ENCODE measurements around the gene NPDC1. TPM values are rescaled to one million over a fixed set of nuclear protein-coding genes. Genes with fewer than 3 reads are reported as not detected.
"Not testable (repeated sequence)": the region's sequence is repeated elsewhere in the genome, so short reads cannot be mapped to it uniquely, and the experiment has no call there.

NPDC1 gene
- total and polyA plus RNA-seq, 4 experiments from 2014 or later, result 20.7 to 32.2 (median 22.1) TPM

GRCh38 chr9:137034039-137034708 lies 11.8 kb downstream of the NPDC1 start:
- Histone ChIP-seq H3K36me3 (ENCODE audit: insufficient read depth, low read length) (no peaks in the 10 kb centered on the region), H3K4me1 (ENCODE audit: insufficient read depth, low read length) (peaks cover 60% of the 10 kb centered on the region), H3K4me3 (ENCODE audit: low read length in 2 of 2) (peak overlapping the region; percentile 34 to 42), H3K27me3 (ENCODE audit: insufficient read depth, low read length) (no peaks in the 10 kb centered on the region), H3K27ac (ENCODE audit: low read depth, low read length) (peak overlapping the region; percentile 60), H3K9me3 (ENCODE audit: control insufficient read depth in 1 of 2, low read length in 2 of 2) (no peaks in the 10 kb centered on the region)
- POLR2A ChIA-PET (ENCODE audit: partially characterized antibody), result interaction anchor here (0.8 to 2.6 kb wide), 26 partner anchors 8 to 246 kb away, joined by 3 to 25 read pairs (median 6); partner anchors contain the start of genes ANAPC2, CLIC3, FBXW5 and MAN1B1
- H3K9me3 Mint-ChIP-seq, result no peaks in the 10 kb centered on the region
- peaks cover 0 to 6% of the 10 kb centered on the region in 2 donors for H3K36me3 Mint-ChIP-seq
- no peaks in the 10 kb centered on the region for H3K27me3 Mint-ChIP-seq
- peak overlapping the region; percentile 74 to 95 (median 80) for H3K4me3 Mint-ChIP-seq
- peaks cover 25 to 54% (median 39%) of the 10 kb centered on the region in 4 donors for H3K4me1 Mint-ChIP-seq
- CTCF ChIA-PET (ENCODE audit: partially characterized antibody), result interaction anchor here (0.6 to 4.3 kb wide), 35 partner anchors 9 to 516 kb away, joined by 3 to 84 read pairs (median 8); partner anchors contain the start of genes AJM1, C8G, CLIC3 and FBXW5
- peak overlapping the region; percentile 80 to 93 (median 86) for H3K27ac Mint-ChIP-seq
- intact Hi-C loops (cut with micrococcal nuclease), result no loop called here
- no peak for DNase-seq

GRCh38 chr9:137033481-137033880 lies 12.5 kb downstream of the NPDC1 start:
- H3K9me3 Mint-ChIP-seq; DNase-seq; H3K27me3 Mint-ChIP-seq; H3K36me3 Mint-ChIP-seq; H3K4me3 ChIP-seq (ENCODE audit: low read length in 2 of 2); H3K9me3 ChIP-seq (ENCODE audit: control insufficient read depth in 1 of 2, low read length in 2 of 2); H3K27me3 ChIP-seq (ENCODE audit: insufficient read depth, low read length); H3K36me3 ChIP-seq (ENCODE audit: insufficient read depth, low read length); intact Hi-C loops (cut with micrococcal nuclease): not testable (repeated sequence)
- Mint-ChIP-seq H3K27ac (peak overlapping the region; percentile 66 to 93 (median 79)), H3K4me1 (peaks cover 25 to 58% (median 42%) of the 10 kb centered on the region in 4 donors), H3K4me3 (peak overlapping the region in 6 of 8 donors; percentile 15 to 95 (median 76))
- Histone ChIP-seq H3K4me1 (ENCODE audit: insufficient read depth, low read length) (peaks cover 67% of the 10 kb centered on the region), H3K27ac (ENCODE audit: low read depth, low read length) (peak overlapping the region; percentile 15)
- ChIA-PET CTCF (ENCODE audit: partially characterized antibody) (interaction anchor here (0.9 to 4.3 kb wide), 7 partner anchors 8 to 264 kb away, joined by 3 to 84 read pairs (median 27); partner anchors contain the start of genes AJM1 and NPDC1), POLR2A (ENCODE audit: partially characterized antibody) (interaction anchor here (0.8 to 2.5 kb wide), 3 partner anchors 53 to 226 kb away, joined by 3 to 17 read pairs (median 15); partner anchors contain the start of genes MAN1B1 and RABL6)

- Mint-ChIP-seq H3K36me3 (peaks cover 0 to 6% of the 10 kb centered on the region in 2 donors), H3K4me3 (peak overlapping the region in 7 of 8 donors; percentile 42 to 96 (median 79)), H3K27me3 (no peaks in the 10 kb centered on the region), H3K9me3 (no peaks in the 10 kb centered on the region), H3K27ac (peak overlapping the region; percentile 23 to 93 (median 73)), H3K4me1 (peaks cover 25 to 58% (median 42%) of the 10 kb centered on the region in 4 donors)
- H3K9me3 ChIP-seq (ENCODE audit: control insufficient read depth in 1 of 2, low read length in 2 of 2), result no peaks in the 10 kb centered on the region
- peak overlapping the region; percentile 53 for H3K27ac ChIP-seq (ENCODE audit: low read depth, low read length)
- intact Hi-C loops (cut with micrococcal nuclease), result no loop called here
- POLR2A ChIA-PET (ENCODE audit: partially characterized antibody), result interaction anchor here (1.0 to 1.4 kb wide), 3 partner anchors 32 to 225 kb away, joined by 3 to 6 read pairs (median 3); partner anchors contain the start of genes MAN1B1 and RABL6
- CTCF ChIA-PET (ENCODE audit: partially characterized antibody), result interaction anchor here (0.9 to 4.4 kb wide), 4 partner anchors 14 to 263 kb away, joined by 3 to 51 read pairs (median 18); partner anchors contain the start of gene NPDC1
- no peak for DNase-seq
- peaks cover 67% of the 10 kb centered on the region for H3K4me1 ChIP-seq (ENCODE audit: insufficient read depth, low read length)
- H3K36me3 ChIP-seq (ENCODE audit: insufficient read depth, low read length), result no peaks in the 10 kb centered on the region
- H3K27me3 ChIP-seq (ENCODE audit: insufficient read depth, low read length), result no peaks in the 10 kb centered on the region
- H3K4me3 ChIP-seq (ENCODE audit: low read length in 2 of 2), result no peak overlapping the region
Measured at GRCh38 chr9:137032858-137033257, 13.1 kb downstream of the NPDC1 start.

DNA sequence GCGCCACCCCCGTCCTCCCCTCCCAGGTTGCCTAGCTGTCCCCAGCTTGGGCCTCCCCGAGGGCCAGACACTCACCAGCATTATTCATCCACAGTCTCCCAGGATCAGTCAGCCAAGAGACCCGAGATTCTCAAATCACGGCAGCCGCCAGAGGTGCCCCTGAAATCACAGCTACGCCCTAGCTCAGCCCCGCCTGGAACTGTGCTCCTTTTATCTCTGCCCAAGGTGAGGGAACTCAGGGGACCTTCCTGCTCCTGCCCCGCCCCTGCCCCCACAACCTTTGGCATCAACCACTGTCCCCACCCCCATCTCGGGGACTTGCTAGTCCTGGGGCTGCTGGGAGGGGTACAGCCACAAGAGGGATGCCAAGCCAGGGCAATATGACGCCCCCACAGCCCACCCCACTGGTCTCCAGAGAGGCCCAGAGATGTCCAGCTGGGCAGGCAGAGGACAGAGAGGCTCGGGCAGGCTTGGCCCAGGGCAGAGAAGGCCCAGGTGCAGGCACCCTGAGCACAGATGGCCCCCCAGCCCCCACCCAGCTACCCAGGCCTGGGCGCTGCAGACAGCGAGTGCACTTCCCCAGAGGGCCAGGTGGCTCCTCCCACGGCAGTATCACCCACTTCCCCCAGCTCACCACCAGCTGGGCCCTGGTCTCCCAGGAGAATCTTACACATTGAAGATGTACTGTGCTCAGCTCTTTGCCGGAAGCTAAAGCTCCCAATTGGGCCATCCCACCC lies 13.9 kb downstream of the NPDC1 start, which contains the start of gene FUT7:
TSS of gene FUT7 (minus strand) at position 185 of the 737 bp plus-strand sequence. CDS start at position 88, 97 bp downstream.
- Mint-ChIP-seq H3K4me1 (peaks cover 27 to 62% (median 44%) of the 10 kb centered on the region in 4 donors), H3K27me3 (no peaks in the 10 kb centered on the region)

DNA sequence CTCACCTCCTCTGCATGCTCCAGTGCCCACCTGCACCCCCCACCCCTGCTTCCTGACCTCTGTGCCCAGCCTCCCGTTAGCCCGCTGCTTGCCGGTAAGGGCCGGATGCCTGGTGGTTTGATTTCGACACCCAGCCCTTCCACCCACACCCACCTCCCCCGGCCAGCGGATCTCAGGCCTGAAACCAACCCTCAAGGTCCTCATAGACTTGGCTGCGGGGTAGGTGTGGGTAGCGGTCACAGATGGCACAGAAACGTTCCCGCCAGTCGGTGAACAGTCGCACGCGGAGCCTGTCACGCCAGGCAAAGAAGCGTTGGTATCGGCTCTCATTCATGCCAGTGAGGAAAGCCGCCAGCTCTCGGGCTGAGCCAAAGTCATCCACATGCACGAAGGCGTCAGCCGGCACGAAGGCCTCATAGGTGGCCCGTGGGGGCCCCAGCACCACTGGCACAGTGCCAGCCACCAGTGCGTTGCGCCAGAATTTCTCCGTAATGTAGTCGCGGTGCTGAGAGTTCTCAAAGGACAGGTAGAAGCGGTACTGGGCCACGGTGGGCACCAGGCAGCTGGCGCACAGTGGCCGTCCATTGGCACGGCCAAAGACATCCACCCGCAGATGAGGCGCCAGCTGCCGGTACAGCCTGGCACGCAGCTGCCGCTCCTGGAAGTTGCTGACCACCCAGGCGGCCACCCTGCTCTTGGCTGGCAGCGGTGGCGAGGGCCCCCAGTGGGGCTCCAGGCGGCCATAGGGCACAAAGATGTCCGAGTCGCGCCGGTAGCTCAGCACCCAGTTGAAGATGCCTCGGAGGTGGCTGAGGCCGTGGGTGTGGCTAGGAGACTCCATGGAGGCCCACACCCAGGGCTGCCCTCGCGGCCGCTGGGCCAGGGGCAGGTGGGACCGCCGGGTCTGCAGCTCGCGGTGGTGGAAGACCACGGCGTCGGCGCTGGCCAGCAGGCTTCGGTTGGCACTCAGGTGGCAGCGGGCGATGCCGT lies 15.1 kb downstream of the NPDC1 start:
- peaks cover 85% of the 10 kb centered on the region for H3K4me1 ChIP-seq (ENCODE audit: insufficient read depth, low read length)
- DNase-seq, result peak in 3 of 5 donors; percentile 32 to 45 (median 38)
- CTCF ChIA-PET (ENCODE audit: partially characterized antibody), result interaction anchor here (0.5 to 4.4 kb wide), 23 partner anchors 9 to 253 kb away, joined by 3 to 51 read pairs (median 6); partner anchors contain the start of genes AJM1, MAN1B1, NPDC1 and PAXX
- H3K4me3 ChIP-seq (ENCODE audit: low read length in 2 of 2), result peak overlapping the region; percentile 65 to 75
- Mint-ChIP-seq H3K9me3 (no peaks in the 10 kb centered on the region), H3K36me3 (peaks cover 0 to 6% of the 10 kb centered on the region in 2 donors), H3K4me1 (peaks cover 27 to 70% (median 47%) of the 10 kb centered on the region in 4 donors), H3K27me3 (no peaks in the 10 kb centered on the region), H3K4me3 (peak overlapping the region; percentile 87 to 96 (median 91)), H3K27ac (peak overlapping the region; percentile 74 to 92 (median 91))
- no peaks in the 10 kb centered on the region for H3K27me3 ChIP-seq (ENCODE audit: insufficient read depth, low read length)
- peak overlapping the region; percentile 53 for H3K27ac ChIP-seq (ENCODE audit: low read depth, low read length)
- POLR2A ChIA-PET (ENCODE audit: partially characterized antibody), result interaction anchor here (1.1 to 8.2 kb wide), 11 partner anchors 30 to 240 kb away, joined by 3 to 52 read pairs (median 4); partner anchors contain the start of genes CLIC3, EDF1, MAN1B1 and PAXX
- intact Hi-C loops (cut with micrococcal nuclease), result no loop called here
- H3K9me3 ChIP-seq (ENCODE audit: control insufficient read depth in 1 of 2, low read length in 2 of 2), result no peaks in the 10 kb centered on the region
- no peaks in the 10 kb centered on the region for H3K36me3 ChIP-seq (ENCODE audit: insufficient read depth, low read length)

More for the DNA sequence above, 13.9 kb downstream of the NPDC1 start, which contains the start of gene FUT7:
- Histone ChIP-seq H3K27ac (ENCODE audit: low read depth, low read length) (peak within 1 kb of the TSS; percentile 53), H3K4me1 (ENCODE audit: insufficient read depth, low read length) (peaks cover 73% of the 10 kb centered on the region), H3K9me3 (ENCODE audit: control insufficient read depth in 1 of 2, low read length in 2 of 2) (no peaks in the 10 kb centered on the region), H3K27me3 (ENCODE audit: insufficient read depth, low read length) (no peaks in the 10 kb centered on the region), H3K36me3 (ENCODE audit: insufficient read depth, low read length) (no peaks in the 10 kb centered on the region), H3K4me3 (ENCODE audit: low read length in 2 of 2) (peak within 1 kb of the TSS in 1 of 2 donors; percentile 75)
- peak in 4 of 5 donors; percentile 31 to 71 (median 40) for DNase-seq
- Mint-ChIP-seq H3K27ac (peak within 1 kb of the TSS; percentile 88 to 94 (median 92)), H3K4me3 (peak within 1 kb of the TSS; percentile 87 to 96 (median 92)), H3K9me3 (no peaks in the 10 kb centered on the region), H3K36me3 (peaks cover 0 to 6% of the 10 kb centered on the region in 2 donors)
- intact Hi-C loops (cut with micrococcal nuclease), result no loop called here
- ChIA-PET POLR2A (ENCODE audit: partially characterized antibody) (interaction anchor here (0.6 to 8.2 kb wide), 10 partner anchors 10 to 224 kb away, joined by 3 to 52 read pairs (median 3); partner anchors contain the start of genes CLIC3, EDF1, MAN1B1 and PAXX), CTCF (ENCODE audit: partially characterized antibody) (interaction anchor here (0.7 to 4.4 kb wide), 9 partner anchors 15 to 244 kb away, joined by 3 to 51 read pairs (median 4); partner anchors contain the start of gene NPDC1)
